IMR-90 (cell line): ENCODE data around the gene SNTG2. TPM values are rescaled to one million over a fixed set of nuclear protein-coding genes. Genes with fewer than 3 reads are reported as not detected.

Source experiments
- ATAC-seq: fragments of 200-7000 bp; cut with Tn5 transposase; 2 replicates; pipeline ENCODE4 v1.9.1; 2020; ENCODE audit warnings: low read depth, mild to moderate bottlenecking, moderate library complexity
- BruUV-seq: library from RNA; stranded (reverse); fragments of 400-500 nt; replicated peaks from 2 replicates; lab custom pipeline; 2021; lab: Mats Ljungman, UMichigan
- CTCF ChIA-PET: fragments of 300-600 bp; formaldehyde crosslinking; extraction: SDS; loops from one replicate; lab custom pipeline; 2021; ENCODE audit warnings: antibody characterized with exemption; lab: Yijun Ruan, JAX
- POLR2A ChIA-PET: fragments of 300-600 bp; sonication (Branson Sonifier 250); formaldehyde crosslinking; loops from one replicate; lab custom pipeline; 2022; ENCODE audit warnings: antibody characterized with exemption; ENCODE audit not compliant: unreplicated experiment; lab: Charles Lee
- DNase-seq: peaks from one replicate; pipeline ENCODE4 v3.0.0; 2013
- H2AFZ ChIP-seq: replicated peaks from 2 replicates; pipeline ENCODE3; 2013; ENCODE audit warnings: low read length, mild to moderate bottlenecking; ENCODE audit not compliant: poor library complexity
- H2AK5ac ChIP-seq: 2 replicates; pipeline ENCODE4 v1.6.1; 2013; ENCODE audit warnings: low read depth, low read length, inconsistent platforms
- H2AK9ac ChIP-seq: replicated peaks from 2 replicates; pipeline ENCODE3; 2013; ENCODE audit warnings: mild to moderate bottlenecking, low read depth, low read length, moderate library complexity; ENCODE audit not compliant: poor library complexity
- H2BK120ac ChIP-seq: 2 replicates; pipeline ENCODE4 v1.6.1; 2013; ENCODE audit warnings: low read depth, low read length, inconsistent platforms
- H2BK15ac ChIP-seq: 3 replicates; pipeline ENCODE4 v1.6.1; 2013; ENCODE audit warnings: low read depth, low read length, inconsistent platforms
- H2BK20ac ChIP-seq: 2 replicates; pipeline ENCODE4 v1.6.1; 2013; ENCODE audit warnings: low read depth, mild to moderate bottlenecking, inconsistent platforms, low read length, moderate library complexity
- H2BK5ac ChIP-seq: 2 replicates; pipeline ENCODE4 v1.6.1; 2013; ENCODE audit warnings: mild to moderate bottlenecking, low read depth, low read length, inconsistent platforms; ENCODE audit not compliant: poor library complexity, severe bottlenecking
- H3K14ac ChIP-seq: replicated peaks from 2 replicates; pipeline ENCODE4 v1.6.1; 2013; ENCODE audit warnings: low read depth, low read length, inconsistent platforms
- H3K18ac ChIP-seq: 2 replicates; pipeline ENCODE4 v1.6.1; 2013; ENCODE audit warnings: low read depth, low read length, control low read depth
- H3K23ac ChIP-seq: 2 replicates; pipeline ENCODE4 v1.6.1; 2013; ENCODE audit warnings: low read depth, low read length, inconsistent platforms
- H3K27ac ChIP-seq: 2 replicates; pipeline ENCODE4 v1.5.1; 2013; ENCODE audit warnings: mild to moderate bottlenecking, control low read depth, low read length; ENCODE audit not compliant: insufficient read depth
- H3K27me3 ChIP-seq: 2 replicates; pipeline ENCODE4 v1.6.1; 2013; ENCODE audit warnings: low read length; ENCODE audit not compliant: control insufficient read depth, insufficient read depth
- H3K36me3 ChIP-seq: 2 replicates; pipeline ENCODE4 v1.6.1; 2013; ENCODE audit warnings: low read length, mixed read lengths; ENCODE audit not compliant: control insufficient read depth, insufficient read depth
- H3K4ac ChIP-seq: 2 replicates; pipeline ENCODE4 v1.6.1; 2013; ENCODE audit warnings: low read depth, low read length, inconsistent platforms
- H3K4me1 ChIP-seq: 2 replicates; pipeline ENCODE4 v1.6.1; 2013; ENCODE audit warnings: low read length, mixed read lengths; ENCODE audit not compliant: control insufficient read depth, insufficient read depth
- H3K4me2 ChIP-seq: 2 replicates; pipeline ENCODE4 v1.6.1; 2013; ENCODE audit warnings: low read depth, mild to moderate bottlenecking, control low read depth, low read length, moderate library complexity
- H3K4me3 ChIP-seq: 2 replicates; pipeline ENCODE4 v1.5.1; 2013; ENCODE audit warnings: low read depth, mild to moderate bottlenecking, control low read depth, low read length, moderate library complexity; ENCODE audit not compliant: insufficient read depth
- H3K56ac ChIP-seq: 2 replicates; pipeline ENCODE4 v1.6.1; 2013; ENCODE audit warnings: low read length, inconsistent platforms; ENCODE audit not compliant: insufficient read depth; ENCODE audit errors: extremely low read depth
- H3K79me1 ChIP-seq, 2 experiments: 2 replicates each; pipeline ENCODE4 v1.6.1; 2013; ENCODE audit warnings: low read length in 2 of 2, inconsistent platforms in 1 of 2, low read depth in 1 of 2
- H3K9ac ChIP-seq: 2 replicates; pipeline ENCODE4 v1.6.1; 2013; ENCODE audit warnings: low read depth, low read length, control low read depth
- H3K9me1 ChIP-seq: 2 replicates; pipeline ENCODE4 v1.6.1; 2013; ENCODE audit warnings: low read length, inconsistent platforms; ENCODE audit not compliant: insufficient read depth
- H3K9me3 ChIP-seq: 2 replicates; pipeline ENCODE4 v1.6.1; 2013; ENCODE audit warnings: low read length; ENCODE audit not compliant: control insufficient read depth, insufficient read depth
- H4K20me1 ChIP-seq: 2 replicates; pipeline ENCODE4 v1.6.1; 2013; ENCODE audit warnings: low read length, inconsistent platforms; ENCODE audit not compliant: insufficient read depth
- H4K5ac ChIP-seq: 2 replicates; pipeline ENCODE4 v1.6.1; 2013; ENCODE audit warnings: mild to moderate bottlenecking, low read depth, low read length, control low read depth
- H4K8ac ChIP-seq, 2 experiments: 2 replicates each; pipeline ENCODE4 v1.6.1; 2013; ENCODE audit warnings: low read depth in 2 of 2, low read length in 2 of 2, control low read depth in 1 of 2, inconsistent platforms in 1 of 2
- H4K91ac ChIP-seq: 2 replicates; pipeline ENCODE4 v1.6.1; 2013; ENCODE audit warnings: low read depth, low read length, inconsistent platforms; ENCODE audit not compliant: insufficient read depth
- BHLHE40 ChIP-seq: fragments of 150-350 bp; IDR thresholded peaks from 2 replicates; pipeline ENCODE4 v1.6.1; 2016; ENCODE audit warnings: mild to moderate bottlenecking, low read depth, low read length
- FOS ChIP-seq: fragments of 150-350 bp; IDR thresholded peaks from 2 replicates; pipeline ENCODE4 v1.6.1; 2016; ENCODE audit warnings: low read depth, low read length
- MAFK ChIP-seq: IDR thresholded peaks from 2 replicates; pipeline ENCODE4 v1.6.1; 2012; ENCODE audit warnings: low read depth, low read length, improper control_type of control experiment
- MAZ ChIP-seq: IDR thresholded peaks from 2 replicates; pipeline ENCODE4 v1.6.1; 2012; ENCODE audit warnings: low read depth, mild to moderate bottlenecking, low read length, improper control_type of control experiment, moderate library complexity, borderline replicate concordance
- POLR2A ChIP-seq: IDR thresholded peaks from 2 replicates; pipeline ENCODE4 v1.6.1; 2012; ENCODE audit warnings: mild to moderate bottlenecking, low read depth, low read length
- RAD21 ChIP-seq: IDR thresholded peaks from 2 replicates; pipeline ENCODE4 v1.6.1; 2012; ENCODE audit warnings: low read length, improper control_type of control experiment
- SMC3 ChIP-seq: fragments of 150-350 bp; IDR thresholded peaks from 2 replicates; pipeline ENCODE4 v1.6.1; 2016; ENCODE audit warnings: low read depth, mild to moderate bottlenecking, antibody characterized with exemption, low read length, moderate library complexity
- USF2 ChIP-seq: fragments of 150-350 bp; IDR thresholded peaks from 2 replicates; pipeline ENCODE4 v1.6.1; 2017; ENCODE audit warnings: mild to moderate bottlenecking, antibody characterized with exemption, low read length, low read depth
- WGBS, 2 experiments: methylation state at CpG; one replicate each; pipeline versions ENCODE4 v1.1.5 to v1.1.7; 2013; ENCODE audit warnings: missing lambda C conversion rate in 2 of 2; ENCODE audit not compliant: insufficient read length in 1 of 2; ENCODE audit errors: extremely low coverage in 2 of 2; 5-methylcytosine and 5-hydroxymethylcytosine counted together
- dilution Hi-C: fragments of 300-500 bp; cut with HindIII; formaldehyde crosslinking; loops from one replicate; pipeline ENCODE4 v1.14.3; 2018; ENCODE audit warnings: low sequenced_read_pairs; ENCODE audit not compliant: unreplicated experiment
- in situ Hi-C: fragments of 300-500 bp; cut with MboI; formaldehyde crosslinking; loops from 3 replicates; pipeline ENCODE4 v1.14.3; 2019; ENCODE audit warnings: low sequenced_read_pairs, inconsistent platforms, mixed read lengths
- intact Hi-C: fragments of 100-400 bp; cut with micrococcal nuclease; formaldehyde crosslinking; loops from 2 replicates; pipeline ENCODE4 v1.10.0; 2022
- polyA plus RNA-seq, 3 experiments: library from polyadenylated mRNA; depleted of rRNA; stranded (reverse); fragments of >200 nt; gene quantifications; 2 replicates each; pipeline ENCODE4 v1.2.3, GENCODE V29; 2012; ENCODE audit warnings: low replicate concordance in 1 of 3
- total RNA-seq: library from RNA; depleted of rRNA; stranded (reverse); fragments of >200 nt; gene quantifications from 2 replicates; pipeline ENCODE4 v1.2.3, GENCODE V29; 2012

Gene SNTG2
- total and polyA plus RNA-seq, 2 of the 4 experiments (the other 2 are of a cell fraction) = under 0.01 to 0.17 TPM

- H3K56ac ChIP-seq = no peak overlapping the region
- TF ChIP-seq SMC3 (no peak), BHLHE40 (no peak), RAD21 (no peak), POLR2A (no peak), FOS (no peak), MAFK (no peak), USF2 (no peak), MAZ (no peak)
- no peak overlapping the region for H2AK9ac ChIP-seq
- no peak overlapping the region for H2AFZ ChIP-seq
- H3K23ac ChIP-seq = no peak overlapping the region
- H2BK15ac ChIP-seq = no peak overlapping the region
- H3K4me3 ChIP-seq = no peak overlapping the region
- H4K8ac ChIP-seq = no peak overlapping the region
- H3K4ac ChIP-seq = no peak overlapping the region
- no TSS peak for BruUV-seq
- ATAC-seq (no peak), DNase-seq (no peak)
- H4K20me1 ChIP-seq = no peaks in the 10 kb centered on the region
- no peak overlapping the region for H2BK5ac ChIP-seq
- no peak overlapping the region for H2BK20ac ChIP-seq
- no peak overlapping the region for H4K5ac ChIP-seq
- no peak overlapping the region for H3K9ac ChIP-seq
- no peak overlapping the region for H3K4me2 ChIP-seq
- no peaks in the 10 kb centered on the region for H3K9me3 ChIP-seq
- H3K27ac ChIP-seq = no peak overlapping the region
- no peak overlapping the region for H4K91ac ChIP-seq
- intact Hi-C loops = no loop called here
- no peak overlapping the region for H3K18ac ChIP-seq
- no peak overlapping the region for H3K14ac ChIP-seq
- ChIA-PET POLR2A (no interaction called here), CTCF (no interaction called here)
- H2BK120ac ChIP-seq = no peak overlapping the region
- no peaks in the 10 kb centered on the region for H3K27me3 ChIP-seq
- H3K4me1 ChIP-seq = no peaks in the 10 kb centered on the region
- no peaks in the 10 kb centered on the region for H3K9me1 ChIP-seq
- H3K79me1 ChIP-seq = no peaks in the 10 kb centered on the region
- WGBS, 2 experiments = 20% methylated on average over 1 of the region's 7 CpGs; no CpG with 5 or more reads in 1 of the 2 experiments
- dilution Hi-C loops = no loop called here
- no peak overlapping the region for H2AK5ac ChIP-seq
- in situ Hi-C loops = no loop called here
- H3K36me3 ChIP-seq = no peaks in the 10 kb centered on the region
Observed at GRCh38 chr2:1011985-1012384, 61.3 kb downstream of the SNTG2 start.
